ENCODE results near the gene ARHGEF19. TPM values are rescaled to one million over a fixed set of nuclear protein-coding genes. Genes with fewer than 3 reads are reported as not detected.
A peak's percentile ranks its signal among the peaks of the same experiment; 100 is the strongest.

The ARHGEF19 gene
- total RNA-seq, 1 donor: 6.5 TPM

DNA sequence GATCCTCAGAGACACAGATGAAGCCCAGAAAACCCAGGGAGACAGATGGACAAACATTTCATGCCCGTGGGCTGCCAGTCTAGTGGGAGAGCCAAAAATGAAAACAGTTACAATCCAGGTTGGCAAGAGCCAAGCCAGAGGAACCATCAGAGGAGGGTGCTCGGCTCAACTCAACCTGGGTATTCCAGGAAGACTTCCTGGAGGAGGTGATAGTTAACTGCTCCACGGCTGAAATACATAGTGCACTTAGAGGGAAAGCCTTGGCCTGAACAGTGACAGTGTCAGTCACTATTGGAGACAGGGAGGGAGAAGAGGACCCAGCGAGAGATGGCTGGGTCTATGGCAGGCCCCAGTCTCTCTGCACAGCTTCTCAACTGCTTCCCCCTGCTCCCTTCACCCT lies 1.9 kb downstream of the ARHGEF19 start:
- no peaks in the 10 kb centered on the region for H3K27me3 ChIP-seq (ENCODE audit: insufficient read depth, low read length)
- TF ChIP-seq, protein P1, sequence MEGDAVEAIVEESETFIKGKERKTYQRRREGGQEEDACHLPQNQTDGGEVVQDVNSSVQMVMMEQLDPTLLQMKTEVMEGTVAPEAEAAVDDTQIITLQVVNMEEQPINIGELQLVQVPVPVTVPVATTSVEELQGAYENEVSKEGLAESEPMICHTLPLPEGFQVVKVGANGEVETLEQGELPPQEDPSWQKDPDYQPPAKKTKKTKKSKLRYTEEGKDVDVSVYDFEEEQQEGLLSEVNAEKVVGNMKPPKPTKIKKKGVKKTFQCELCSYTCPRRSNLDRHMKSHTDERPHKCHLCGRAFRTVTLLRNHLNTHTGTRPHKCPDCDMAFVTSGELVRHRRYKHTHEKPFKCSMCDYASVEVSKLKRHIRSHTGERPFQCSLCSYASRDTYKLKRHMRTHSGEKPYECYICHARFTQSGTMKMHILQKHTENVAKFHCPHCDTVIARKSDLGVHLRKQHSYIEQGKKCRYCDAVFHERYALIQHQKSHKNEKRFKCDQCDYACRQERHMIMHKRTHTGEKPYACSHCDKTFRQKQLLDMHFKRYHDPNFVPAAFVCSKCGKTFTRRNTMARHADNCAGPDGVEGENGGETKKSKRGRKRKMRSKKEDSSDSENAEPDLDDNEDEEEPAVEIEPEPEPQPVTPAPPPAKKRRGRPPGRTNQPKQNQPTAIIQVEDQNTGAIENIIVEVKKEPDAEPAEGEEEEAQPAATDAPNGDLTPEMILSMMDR (IDR thresholded peaks at IDR 0.05; ENCODE audit: extremely low read depth, low read depth, low read length): no peak
- no peaks in the 10 kb centered on the region for H4K20me1 ChIP-seq (ENCODE audit: insufficient read depth, low read length)
- H2AFZ ChIP-seq (ENCODE audit: low read length): no peak overlapping the region
- no peaks in the 10 kb centered on the region for H3K9me3 ChIP-seq (ENCODE audit: low read depth, low read length)
- no peak overlapping the region for H3K4me2 ChIP-seq (ENCODE audit: insufficient read depth, low read length)
- no peaks in the 10 kb centered on the region for H3K79me2 ChIP-seq (ENCODE audit: insufficient read depth, low read length)
- peak; percentile 36 for DNase-seq (ENCODE audit: insufficient read length, low spot score, missing footprints)
- H3K4me1 ChIP-seq (ENCODE audit: insufficient read depth, low read length): peaks cover 8% of the 10 kb centered on the region
- no peak overlapping the region for H3K27ac ChIP-seq (ENCODE audit: low read depth, low read length)
- no peaks in the 10 kb centered on the region for H3K36me3 ChIP-seq (ENCODE audit: insufficient read depth, low read length)
- no peak overlapping the region for H3K4me3 ChIP-seq (ENCODE audit: insufficient read depth, low read length)

DNA sequence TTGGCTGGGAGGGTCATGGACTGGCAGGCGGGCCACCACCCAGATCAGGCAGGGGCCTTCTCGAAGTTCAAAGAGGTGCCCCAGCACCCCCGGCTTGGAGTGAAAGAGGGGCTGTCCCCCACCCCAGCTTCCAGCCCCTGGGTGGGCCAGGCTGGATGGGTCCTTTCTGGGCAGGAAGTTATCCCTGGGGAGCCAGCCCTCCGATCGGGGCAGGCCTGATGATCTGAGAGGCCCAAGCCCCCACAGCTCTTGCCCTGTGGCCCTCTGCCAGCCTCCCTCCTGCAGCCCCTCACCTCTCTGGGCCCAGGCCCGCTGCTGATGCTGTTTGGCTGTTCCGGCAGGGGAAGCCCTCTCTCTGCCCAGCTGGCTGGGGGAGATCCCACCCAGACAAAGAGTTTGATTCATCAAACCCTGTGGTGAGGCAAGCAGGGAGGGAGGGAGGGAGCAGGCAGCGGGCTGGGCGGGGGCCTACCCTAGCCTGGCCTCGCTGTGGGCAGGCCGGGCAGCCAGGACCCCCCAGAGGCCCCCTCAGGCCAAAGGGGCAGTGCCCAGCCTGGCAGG lies 2.5 kb downstream of the ARHGEF19 start:
- Histone ChIP-seq H3K4me2 (ENCODE audit: insufficient read depth, low read length) (no peak overlapping the region), H3K36me3 (ENCODE audit: insufficient read depth, low read length) (no peaks in the 10 kb centered on the region)

DNA sequence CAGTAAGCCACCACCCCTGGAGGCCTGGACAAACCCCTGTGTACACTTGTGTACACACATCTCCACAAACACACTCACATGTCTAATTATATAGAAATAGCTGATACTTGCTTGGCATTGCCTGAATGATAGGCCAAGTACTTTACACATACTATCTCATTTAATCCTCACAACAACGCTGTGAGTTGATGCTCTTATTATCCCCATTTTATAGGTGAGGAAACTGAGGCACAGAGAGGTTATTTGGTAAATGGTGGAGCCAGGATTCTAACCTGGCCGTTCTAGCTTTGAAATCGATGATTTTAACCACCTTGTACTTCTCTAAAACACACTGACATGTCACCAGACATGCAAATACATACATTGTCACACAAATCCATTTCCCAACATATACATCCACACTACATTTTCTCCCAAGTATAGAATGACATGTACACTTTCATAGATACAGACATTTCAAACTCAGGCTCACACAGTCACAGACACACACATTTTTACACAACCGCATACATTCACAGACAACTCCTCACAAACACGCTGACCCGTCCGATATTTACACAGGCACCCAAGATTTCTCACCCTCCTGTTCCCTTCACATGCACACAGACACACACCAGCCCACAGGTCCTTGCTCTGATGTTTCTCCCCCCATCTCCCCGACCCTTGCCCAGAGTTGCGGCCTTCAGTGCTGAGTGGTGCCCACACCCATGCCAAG lies 3.2 kb downstream of the ARHGEF19 start:
- H3K27ac ChIP-seq (ENCODE audit: low read depth, low read length): no peak overlapping the region
- H3K4me1 ChIP-seq (ENCODE audit: insufficient read depth, low read length): peaks cover 8% of the 10 kb centered on the region
- H3K79me2 ChIP-seq (ENCODE audit: insufficient read depth, low read length): no peaks in the 10 kb centered on the region
- H3K9me3 ChIP-seq (ENCODE audit: low read depth, low read length): no peaks in the 10 kb centered on the region
- TF ChIP-seq, protein P1 (IDR thresholded peaks at IDR 0.05; ENCODE audit: extremely low read depth, low read depth, low read length): no peak
- H3K4me2 ChIP-seq (ENCODE audit: insufficient read depth, low read length): no peak overlapping the region
- no peak overlapping the region for H3K4me3 ChIP-seq (ENCODE audit: insufficient read depth, low read length)
- no peaks in the 10 kb centered on the region for H4K20me1 ChIP-seq (ENCODE audit: insufficient read depth, low read length)
- no peak overlapping the region for H2AFZ ChIP-seq (ENCODE audit: low read length)
- H3K36me3 ChIP-seq (ENCODE audit: insufficient read depth, low read length): no peaks in the 10 kb centered on the region
- no peak for DNase-seq (ENCODE audit: insufficient read length, low spot score, missing footprints)
- no peaks in the 10 kb centered on the region for H3K27me3 ChIP-seq (ENCODE audit: insufficient read depth, low read length)

More for the DNA sequence above, 2.5 kb downstream of the ARHGEF19 start:
- Histone ChIP-seq H3K9me3 (ENCODE audit: low read depth, low read length) (no peaks in the 10 kb centered on the region), H3K27ac (ENCODE audit: low read depth, low read length) (no peak overlapping the region), H3K79me2 (ENCODE audit: insufficient read depth, low read length) (no peaks in the 10 kb centered on the region), H4K20me1 (ENCODE audit: insufficient read depth, low read length) (no peaks in the 10 kb centered on the region), H2AFZ (ENCODE audit: low read length) (no peak overlapping the region), H3K27me3 (ENCODE audit: insufficient read depth, low read length) (no peaks in the 10 kb centered on the region), H3K4me3 (ENCODE audit: insufficient read depth, low read length) (no peak overlapping the region), H3K4me1 (ENCODE audit: insufficient read depth, low read length) (peaks cover 8% of the 10 kb centered on the region)
- DNase-seq (ENCODE audit: insufficient read length, low spot score, missing footprints): peak; percentile 39
- TF ChIP-seq, protein P1 (IDR thresholded peaks at IDR 0.05; ENCODE audit: extremely low read depth, low read depth, low read length): no peak

DNA sequence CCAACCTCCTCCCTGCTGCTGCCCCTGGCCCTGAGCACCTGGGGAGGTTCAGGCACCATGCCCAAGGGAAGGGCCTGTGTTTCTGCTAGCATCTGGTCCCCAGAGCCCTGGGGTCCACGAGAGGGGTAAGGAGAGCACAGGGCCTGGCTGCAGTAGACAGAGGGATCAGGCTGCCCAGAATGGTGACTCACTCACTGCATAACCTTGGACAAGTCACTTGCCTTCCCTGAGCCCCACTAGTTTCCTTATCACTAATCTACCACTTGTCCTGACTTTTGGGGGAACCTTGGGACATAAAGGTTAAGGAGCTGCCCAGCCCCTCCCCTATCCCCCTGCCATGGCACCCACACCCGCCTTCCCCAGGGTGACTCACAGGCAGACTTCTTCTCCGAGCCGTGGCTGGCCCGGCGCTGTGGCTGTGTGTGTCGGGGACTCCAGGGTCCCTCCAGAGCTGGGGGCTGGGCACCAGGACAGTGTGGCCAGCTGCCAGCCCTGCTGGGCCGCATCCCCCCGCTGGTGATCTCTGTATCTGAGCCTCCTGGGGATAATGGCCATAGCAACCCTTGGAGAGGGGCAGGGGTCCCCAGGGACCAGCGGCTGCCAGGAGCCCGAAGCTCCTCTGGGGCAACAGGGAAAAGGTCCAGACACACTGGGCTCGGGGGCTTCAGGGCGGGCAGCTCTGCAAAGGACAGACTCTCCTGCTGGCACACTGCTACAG lies 4.0 kb downstream of the ARHGEF19 start:
- Histone ChIP-seq H2AFZ (ENCODE audit: low read length) (no peak overlapping the region), H3K79me2 (ENCODE audit: insufficient read depth, low read length) (no peaks in the 10 kb centered on the region), H3K9me3 (ENCODE audit: low read depth, low read length) (no peaks in the 10 kb centered on the region), H3K4me3 (ENCODE audit: insufficient read depth, low read length) (no peak overlapping the region), H4K20me1 (ENCODE audit: insufficient read depth, low read length) (no peaks in the 10 kb centered on the region), H3K27ac (ENCODE audit: low read depth, low read length) (no peak overlapping the region), H3K36me3 (ENCODE audit: insufficient read depth, low read length) (no peaks in the 10 kb centered on the region), H3K4me1 (ENCODE audit: insufficient read depth, low read length) (peaks cover 8% of the 10 kb centered on the region), H3K27me3 (ENCODE audit: insufficient read depth, low read length) (no peaks in the 10 kb centered on the region), H3K4me2 (ENCODE audit: insufficient read depth, low read length) (no peak overlapping the region)
- TF ChIP-seq, protein P1 (IDR thresholded peaks at IDR 0.05; ENCODE audit: extremely low read depth, low read depth, low read length): no peak
- DNase-seq (ENCODE audit: insufficient read length, low spot score, missing footprints): peak; percentile 88

Data from osteoblast (primary cell).